Measurements from ENCODE around the gene CACNA1G. TPM values are rescaled to one million over a fixed set of nuclear protein-coding genes. Genes with fewer than 3 reads are reported as not detected.

Gene CACNA1G
- total RNA-seq, 4 donors from 2014 or later, result 0.11 to 0.38 (median 0.13) TPM; not detected in 1

- no peak overlapping the region for H3K27ac ChIP-seq
- 34 to 35% methylated on average over 9 to 17 of the region's 22 CpGs for WGBS, 2 donors
- H3K9me3 ChIP-seq, result no peaks in the 10 kb centered on the region
- no peak for DNase-seq
- no peak for TF ChIP-seq CTCF (IDR thresholded peaks at IDR 0.05)
- TF ChIP-seq POLR2A (IDR thresholded peaks at IDR 0.05), result no peak
- no peaks in the 10 kb centered on the region for H3K36me3 ChIP-seq
- H3K27me3 ChIP-seq, result peaks cover 27 to 99% (median 36%) of the 10 kb centered on the region in 4 donors
- H3K4me3 ChIP-seq, result peak overlapping the region in 2 of 4 donors; percentile 54 to 71
- peaks cover 34 to 61% (median 43%) of the 10 kb centered on the region in 3 donors for H3K4me1 ChIP-seq
- intact Hi-C loops (cut with DNase I), result no loop called here
These were observed 2.0 kb downstream of the CACNA1G start for GRCh38 chr17:50562242-50563091.

- intact Hi-C loops (cut with DNase I), result no loop called here
- no peak overlapping the region for H3K4me3 ChIP-seq
- no peak for DNase-seq
- H3K27me3 ChIP-seq, result peaks cover 27 to 100% (median 36%) of the 10 kb centered on the region in 4 donors
- no peak for TF ChIP-seq POLR2A (IDR thresholded peaks at IDR 0.05)
- TF ChIP-seq CTCF (IDR thresholded peaks at IDR 0.05), result no peak
- H3K4me1 ChIP-seq, result peaks cover 34 to 61% (median 43%) of the 10 kb centered on the region in 3 donors
- WGBS, 2 donors, result 49 to 80% methylated on average over 2 to 3 of the region's 4 CpGs
- H3K27ac ChIP-seq, result no peak overlapping the region
- no peaks in the 10 kb centered on the region for H3K36me3 ChIP-seq
- H3K9me3 ChIP-seq, result no peaks in the 10 kb centered on the region
These were observed 2.6 kb downstream of the CACNA1G start for GRCh38 chr17:50563092-50563511.

GRCh38 chr17:50564916-50565315, 4.4 kb downstream of the CACNA1G start:
- 2 to 13% methylated on average over 9 to 10 of the region's 19 CpGs for WGBS, 2 donors
- Histone ChIP-seq H3K4me3 (peak overlapping the region in 2 of 4 donors; percentile 6 to 35), H3K4me1 (peaks cover 22 to 46% (median 31%) of the 10 kb centered on the region in 3 donors), H3K27me3 (peaks cover 17 to 82% (median 28%) of the 10 kb centered on the region in 4 donors), H3K9me3 (no peaks in the 10 kb centered on the region), H3K36me3 (no peaks in the 10 kb centered on the region), H3K27ac (peak overlapping the region in 2 of 4 donors; percentile 68 to 69)
- DNase-seq, result no peak
- TF ChIP-seq CTCF (IDR thresholded peaks at IDR 0.05) (no peak), POLR2A (IDR thresholded peaks at IDR 0.05) (no peak)
- intact Hi-C loops (cut with DNase I), result no loop called here

GRCh38 chr17:50565402-50566350, 5.2 kb downstream of the CACNA1G start:
- 20 to 33% methylated on average over 4 to 7 of the region's 10 CpGs for WGBS, 2 donors
- no peaks in the 10 kb centered on the region for H3K36me3 ChIP-seq
- H3K9me3 ChIP-seq, result no peaks in the 10 kb centered on the region
- no peak for TF ChIP-seq POLR2A (IDR thresholded peaks at IDR 0.05)
- TF ChIP-seq CTCF (IDR thresholded peaks at IDR 0.05), result no peak
- peak overlapping the region in 2 of 4 donors; percentile 6 to 35 for H3K4me3 ChIP-seq
- intact Hi-C loops (cut with DNase I), result no loop called here
- H3K27me3 ChIP-seq, result peaks cover 16 to 74% (median 28%) of the 10 kb centered on the region in 4 donors
- DNase-seq, result no peak
- H3K27ac ChIP-seq, result peak overlapping the region in 3 of 4 donors; percentile 14 to 69 (median 68)
- peaks cover 17 to 38% (median 25%) of the 10 kb centered on the region in 3 donors for H3K4me1 ChIP-seq

Data from esophagus squamous epithelium (tissue), 5 donors.